NCI-H1930 (cell line): Measurements from ENCODE around the gene MDFI.
A peak's percentile ranks its signal among the peaks of the same experiment; 100 is the strongest.

Source experiments
- DNase-seq, 2 experiments: peaks; one replicate each; lab custom pipeline; 2025; lab: John Stamatoyannopoulos, UW

MDFI gene

DNA sequence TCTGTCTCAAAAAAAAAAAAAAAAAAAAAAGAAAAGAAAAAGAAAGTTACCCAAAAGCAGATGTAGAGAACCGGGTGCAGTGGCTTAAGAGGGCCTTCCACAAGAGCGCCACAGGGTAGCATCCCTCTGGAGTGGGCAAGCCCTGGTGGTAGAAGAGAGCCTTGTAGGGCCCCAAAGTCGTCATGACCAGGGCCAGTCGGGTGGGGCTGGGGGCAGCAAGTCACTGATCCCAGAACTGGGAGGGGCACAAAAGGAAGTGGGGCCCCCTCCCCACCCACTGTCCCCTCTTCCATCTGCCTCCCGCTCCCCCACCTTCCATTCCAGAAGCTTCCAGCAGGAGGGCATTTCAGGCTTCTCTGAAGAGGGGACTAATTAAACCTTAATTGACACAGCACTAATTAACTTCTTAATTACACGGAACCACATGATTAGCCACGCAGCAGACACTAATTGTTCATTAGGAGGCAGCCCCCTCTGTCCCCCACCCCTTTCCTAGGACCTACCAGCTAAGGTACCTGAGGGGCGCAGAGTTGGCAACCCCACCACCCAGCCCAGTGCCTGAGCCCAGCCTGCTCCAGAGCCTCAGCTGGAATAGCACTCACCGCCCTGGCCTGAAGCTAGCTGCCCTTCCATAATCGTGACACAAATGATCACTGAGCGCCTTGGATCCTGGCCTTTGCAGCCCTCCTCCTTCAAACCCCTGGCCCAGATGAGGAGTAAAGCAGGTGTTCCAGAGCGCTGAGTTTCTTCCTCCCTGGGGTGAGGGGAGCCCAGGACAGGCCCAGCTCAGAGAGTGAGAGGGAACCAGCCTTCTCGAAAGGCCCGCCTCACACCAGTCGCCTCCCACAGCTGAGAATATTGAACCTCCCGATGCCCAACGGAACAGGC lies 34.8 kb downstream of the MDFI start:
- no peak for DNase-seq

DNA sequence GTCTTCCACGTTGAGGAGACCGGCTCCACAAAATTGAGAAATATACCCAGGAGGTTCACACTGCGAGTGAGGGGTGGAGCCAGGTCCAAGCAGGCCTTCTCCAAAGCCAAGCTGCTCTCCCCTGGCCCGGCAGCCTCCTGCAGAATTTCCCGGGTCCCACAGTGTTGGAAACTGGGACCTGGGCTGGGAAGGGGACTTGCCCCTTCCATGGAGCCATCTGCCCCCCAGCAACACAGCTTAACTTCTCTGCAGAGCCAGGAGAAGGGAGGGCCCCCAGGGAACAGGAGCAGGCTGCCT lies 35.4 kb downstream of the MDFI start:
- no peak for DNase-seq

GRCh38 chr6:41674231-41675000 lies 36.1 kb downstream of the MDFI start:
- no peak for DNase-seq

DNA sequence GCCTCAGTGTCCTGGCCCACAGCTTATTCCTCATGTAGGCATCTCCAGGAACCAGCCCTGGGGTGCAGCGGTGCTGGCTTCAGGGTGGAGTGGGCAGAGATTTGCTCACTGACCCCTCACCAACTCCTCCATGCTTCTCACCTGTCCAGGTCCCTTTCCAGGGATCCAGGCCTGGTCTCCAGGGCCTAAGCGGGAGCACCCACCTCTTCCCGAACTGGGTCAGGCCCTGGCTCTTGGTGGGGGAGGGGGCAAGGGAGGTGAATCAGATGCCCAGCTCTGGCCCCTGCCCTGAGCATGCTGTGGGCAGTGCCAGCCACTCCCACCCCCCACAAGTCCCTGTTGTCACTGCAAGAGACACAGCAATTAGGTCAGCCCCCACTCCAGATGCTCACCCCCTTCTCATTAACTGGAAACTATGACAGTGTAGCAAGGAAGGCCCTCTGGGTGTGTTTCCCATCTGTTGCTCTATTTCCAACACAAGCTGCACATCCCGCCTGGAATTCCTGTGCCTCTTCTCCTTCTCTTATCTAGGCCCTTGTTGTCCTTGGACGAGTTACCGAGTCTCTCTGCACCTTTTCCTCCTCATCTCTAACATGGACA lies 37.0 kb downstream of the MDFI start:
- no peak for DNase-seq

DNA sequence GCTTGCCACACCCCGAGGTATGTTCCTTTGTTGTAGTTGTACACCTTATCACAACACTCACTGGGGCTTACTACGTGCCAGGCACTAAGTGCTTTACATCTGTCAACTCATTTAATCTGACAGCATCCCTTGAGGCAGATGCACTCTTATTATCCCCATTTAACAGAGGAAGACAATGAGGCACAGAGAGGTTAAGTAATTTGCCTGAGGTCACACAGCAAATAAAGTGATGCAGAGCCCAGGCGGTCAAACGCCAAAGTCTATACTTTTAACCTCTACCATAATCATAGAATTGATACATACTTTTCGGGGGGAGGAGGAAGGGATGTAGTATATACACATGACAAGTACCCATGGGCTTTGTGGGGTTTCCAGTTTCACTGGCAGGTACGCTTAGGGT lies 37.7 kb downstream of the MDFI start:
- no peak for DNase-seq

DNA sequence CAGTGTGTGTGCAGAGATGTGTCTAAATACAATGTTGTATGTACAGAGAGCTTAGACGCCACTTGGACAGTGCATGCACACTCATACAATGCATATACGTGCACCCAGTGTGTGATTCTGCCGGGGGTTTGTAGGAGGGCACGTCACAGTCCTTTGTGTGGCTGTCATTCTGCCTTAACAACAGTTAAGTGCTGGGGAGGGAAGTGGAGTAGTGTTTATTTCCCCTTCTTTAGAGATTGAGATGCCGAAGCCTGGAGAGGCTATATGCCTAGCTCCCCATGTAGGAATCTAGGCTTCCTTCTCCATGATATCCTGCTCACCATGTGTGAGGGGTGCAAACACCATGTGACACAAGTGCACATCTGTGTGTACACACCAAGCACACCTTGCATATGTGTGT lies 38.2 kb downstream of the MDFI start:
- DNase-seq: no peak

DNA sequence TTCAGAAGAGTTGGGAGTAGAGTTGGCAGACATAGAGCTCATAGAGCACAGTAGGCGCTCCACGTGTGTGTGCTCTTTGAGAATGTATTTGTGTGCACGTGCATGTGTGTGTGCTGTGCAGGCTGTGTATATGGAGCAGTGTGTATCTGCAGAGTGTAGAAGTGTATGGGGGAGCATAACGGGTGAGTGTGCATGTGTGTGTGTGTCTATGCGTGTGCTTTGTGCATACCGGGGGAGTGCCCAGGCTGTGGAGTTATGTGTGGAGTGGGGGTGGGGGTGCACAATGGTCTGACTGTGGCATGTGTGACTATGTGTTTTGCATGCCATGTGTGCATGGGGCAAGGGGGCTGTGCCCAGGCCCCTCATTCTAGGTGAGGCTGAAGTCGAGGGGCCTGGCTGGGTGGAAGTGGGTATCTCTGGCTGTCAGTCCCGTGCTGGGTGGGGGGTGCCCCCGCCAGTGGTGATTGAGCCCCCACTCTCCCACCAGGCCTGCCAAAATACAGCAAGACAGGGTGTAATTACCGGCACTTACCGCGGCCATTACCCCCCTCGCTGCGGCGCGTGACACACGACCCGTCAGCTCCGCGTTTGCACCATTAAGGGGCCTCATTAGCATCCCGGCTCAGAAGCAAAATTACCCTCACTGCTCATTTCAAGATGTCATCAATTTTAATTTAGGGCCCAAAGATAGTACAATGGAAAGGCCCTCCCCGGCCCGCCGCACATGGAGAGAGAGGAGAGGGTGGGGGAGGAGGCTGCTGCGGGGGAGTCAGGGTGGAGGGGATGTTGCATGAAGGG lies 39.1 kb downstream of the MDFI start:
- no peak for DNase-seq

DNA sequence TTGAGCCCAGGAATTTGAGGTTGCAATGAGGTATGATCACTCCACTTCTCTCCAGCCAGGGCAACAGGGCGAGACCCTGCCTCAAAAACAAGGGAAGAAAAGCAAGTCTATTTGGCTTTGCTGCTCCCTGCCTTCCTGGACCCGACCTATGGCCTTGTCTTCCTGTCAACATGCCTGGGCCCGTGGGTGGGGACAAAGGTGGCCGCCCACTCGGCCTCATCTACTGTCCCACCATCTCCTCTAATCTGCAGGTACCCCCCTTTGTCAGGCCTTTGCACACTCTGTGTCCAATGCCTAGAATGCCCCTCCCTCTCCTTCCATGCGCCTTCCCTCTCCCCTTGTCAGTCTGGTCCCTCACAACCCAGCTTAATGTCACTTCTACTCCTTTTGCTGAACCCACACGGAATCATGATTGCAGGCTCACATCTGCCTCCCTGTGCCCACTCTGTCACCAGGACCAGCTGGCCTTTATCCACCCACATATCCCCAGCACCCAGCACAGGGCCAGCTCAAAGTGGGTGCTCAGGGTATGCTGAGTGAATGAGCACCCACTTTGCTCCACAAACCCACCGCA lies 40.3 kb downstream of the MDFI start:
- no peak for DNase-seq

GRCh38 chr6:41679696-41680095 lies 41.4 kb downstream of the MDFI start:
- no peak for DNase-seq

DNA sequence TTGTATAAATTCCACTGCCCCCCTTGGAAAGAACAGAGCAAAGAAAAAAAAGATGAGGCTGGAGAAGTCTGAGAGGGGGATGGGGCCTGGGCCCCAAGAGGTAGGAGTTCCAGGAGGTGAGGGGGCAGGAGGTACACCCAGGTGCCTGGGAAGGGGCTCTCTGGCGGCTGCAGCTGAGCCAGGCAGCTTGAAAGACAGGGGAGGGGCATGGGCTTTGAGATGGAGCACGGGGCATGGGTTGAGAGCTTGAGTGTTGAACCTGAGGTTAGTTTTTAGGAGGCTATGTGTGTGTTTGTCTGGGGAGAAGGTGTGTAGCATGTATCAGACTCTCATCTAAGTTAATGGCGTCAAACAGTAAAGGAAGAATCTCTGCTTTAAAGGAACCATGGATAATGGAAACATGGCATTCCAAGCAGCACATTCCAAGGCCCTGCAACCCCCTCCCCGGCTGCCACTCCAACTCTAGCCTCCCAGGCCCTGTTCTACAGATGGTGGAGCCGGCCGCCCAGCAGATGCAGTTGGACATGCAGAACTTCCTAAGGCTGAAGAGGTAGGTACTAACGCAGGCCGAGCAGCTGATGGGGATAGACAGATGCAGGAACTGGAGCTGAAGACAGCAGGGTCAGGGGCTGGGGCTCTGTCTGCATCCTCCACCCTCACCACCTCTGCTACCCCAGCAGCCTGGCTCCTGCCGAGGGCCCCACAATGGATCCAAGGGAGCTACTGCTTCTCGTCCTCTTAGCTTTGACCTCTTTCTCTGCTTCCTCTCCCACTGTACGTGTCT lies 42.1 kb downstream of the MDFI start:
- DNase-seq: no peak

DNA sequence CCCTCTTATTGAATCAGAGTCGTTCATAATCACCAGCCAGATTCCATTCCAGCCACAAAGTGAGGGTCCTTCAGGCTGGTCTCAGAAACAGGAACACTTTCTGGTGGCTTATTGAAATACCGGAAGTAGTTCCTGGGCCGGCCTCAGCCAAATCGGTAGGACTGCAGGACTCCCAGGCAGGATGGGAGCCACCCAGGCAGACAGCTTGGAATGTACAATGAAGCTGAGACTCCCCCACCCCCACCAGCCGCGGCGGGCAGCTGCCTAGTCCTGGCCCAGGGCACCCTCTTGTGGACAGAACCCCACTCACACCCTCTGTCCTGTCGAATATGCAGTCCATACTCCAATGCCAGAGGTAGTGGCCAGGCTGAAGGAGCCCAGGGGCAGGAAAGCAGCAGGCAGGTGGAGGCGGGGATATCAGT lies 43.8 kb downstream of the MDFI start:
- DNase-seq: peak; percentile 54 to 68

DNA sequence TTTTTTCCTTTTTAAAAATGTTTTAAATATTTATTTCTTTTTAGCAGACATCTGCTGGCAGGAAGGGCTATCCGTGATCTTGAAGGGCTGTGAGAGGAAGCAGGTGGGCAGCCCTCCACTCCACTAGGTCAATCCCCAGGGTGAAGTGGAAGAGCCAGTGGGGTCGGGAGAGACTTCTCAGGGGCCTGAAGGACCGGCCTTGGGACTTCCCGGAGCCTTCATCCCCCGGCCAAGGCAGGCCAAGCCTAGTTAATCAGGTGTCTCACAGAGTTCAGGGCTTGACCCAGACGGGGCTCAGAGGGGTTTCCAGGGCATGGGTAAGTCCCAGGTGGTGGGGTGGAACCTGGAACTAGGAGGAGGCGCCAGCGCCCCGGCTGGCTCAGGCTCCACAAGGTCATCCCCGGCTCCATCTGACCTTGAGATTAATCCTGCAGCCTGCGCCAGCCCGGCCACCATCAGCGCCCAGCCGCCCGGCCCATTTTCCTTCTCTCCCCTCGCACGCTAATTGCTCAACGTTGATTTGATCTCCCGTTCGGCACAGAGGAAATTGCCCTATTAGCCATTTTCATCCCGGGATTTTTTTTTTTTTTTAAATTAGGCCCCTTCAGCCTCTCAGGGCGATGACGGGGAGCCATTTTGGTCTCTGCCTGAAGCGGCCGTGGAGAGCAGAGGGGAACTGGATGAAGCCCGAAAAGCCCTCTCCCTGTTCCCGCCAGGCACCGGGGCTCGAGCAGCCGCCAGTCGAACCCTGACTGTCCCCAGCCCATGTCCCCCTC lies 44.4 kb downstream of the MDFI start:
- DNase-seq: no peak

DNA sequence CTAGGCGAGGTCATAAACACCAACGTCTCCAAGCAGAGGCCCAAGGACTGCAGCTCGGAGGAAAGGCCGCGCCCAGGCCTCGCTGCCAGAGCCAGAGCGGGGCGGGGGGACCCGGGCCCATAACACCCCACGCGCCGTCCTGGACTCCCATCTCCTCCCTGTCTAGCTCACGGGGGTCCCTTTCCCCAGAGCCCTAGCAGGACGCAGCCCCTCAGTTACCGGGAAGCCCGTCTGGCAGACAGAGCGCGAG lies 44.9 kb downstream of the MDFI start:
- DNase-seq: no peak

DNA sequence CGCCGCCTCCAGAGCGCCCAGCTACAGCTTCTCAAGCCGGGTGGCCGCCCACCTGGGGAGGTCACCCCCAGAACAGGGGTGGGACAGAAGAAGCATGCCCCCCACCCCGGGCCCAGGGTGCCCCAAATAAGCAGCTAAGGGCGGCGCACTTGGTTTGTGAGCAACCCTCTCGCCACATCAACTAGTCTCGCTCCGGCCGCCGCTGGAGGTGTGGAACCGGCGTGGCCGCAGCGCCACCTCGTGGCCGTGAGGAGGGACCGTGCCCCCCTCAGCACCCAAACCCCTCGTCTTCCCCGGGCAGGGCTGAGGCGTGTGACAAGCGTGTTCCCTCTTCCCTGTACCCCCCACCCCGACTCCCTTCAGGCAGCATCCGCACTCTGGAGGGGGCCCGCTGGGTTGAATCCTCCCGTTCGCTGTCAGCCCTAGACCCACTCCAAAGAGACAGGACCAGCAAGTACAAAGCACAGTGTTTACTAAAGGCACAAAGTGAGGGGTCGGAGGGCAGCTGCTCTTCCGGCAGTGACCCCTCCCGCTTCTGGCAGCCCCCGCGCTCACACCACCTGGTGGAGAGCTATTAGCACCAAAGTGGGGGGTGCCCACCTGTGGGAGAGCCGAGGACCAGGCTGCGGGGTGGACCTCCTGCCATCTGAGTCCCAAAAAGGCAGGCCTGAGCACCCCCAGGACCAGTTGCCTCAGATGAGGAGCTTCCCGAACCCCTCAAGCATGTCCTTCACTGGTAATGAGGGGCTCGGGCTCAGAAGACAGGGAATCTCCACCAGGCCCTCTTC lies 45.4 kb downstream of the MDFI start:
- DNase-seq: peak; percentile 16 to 64

DNA sequence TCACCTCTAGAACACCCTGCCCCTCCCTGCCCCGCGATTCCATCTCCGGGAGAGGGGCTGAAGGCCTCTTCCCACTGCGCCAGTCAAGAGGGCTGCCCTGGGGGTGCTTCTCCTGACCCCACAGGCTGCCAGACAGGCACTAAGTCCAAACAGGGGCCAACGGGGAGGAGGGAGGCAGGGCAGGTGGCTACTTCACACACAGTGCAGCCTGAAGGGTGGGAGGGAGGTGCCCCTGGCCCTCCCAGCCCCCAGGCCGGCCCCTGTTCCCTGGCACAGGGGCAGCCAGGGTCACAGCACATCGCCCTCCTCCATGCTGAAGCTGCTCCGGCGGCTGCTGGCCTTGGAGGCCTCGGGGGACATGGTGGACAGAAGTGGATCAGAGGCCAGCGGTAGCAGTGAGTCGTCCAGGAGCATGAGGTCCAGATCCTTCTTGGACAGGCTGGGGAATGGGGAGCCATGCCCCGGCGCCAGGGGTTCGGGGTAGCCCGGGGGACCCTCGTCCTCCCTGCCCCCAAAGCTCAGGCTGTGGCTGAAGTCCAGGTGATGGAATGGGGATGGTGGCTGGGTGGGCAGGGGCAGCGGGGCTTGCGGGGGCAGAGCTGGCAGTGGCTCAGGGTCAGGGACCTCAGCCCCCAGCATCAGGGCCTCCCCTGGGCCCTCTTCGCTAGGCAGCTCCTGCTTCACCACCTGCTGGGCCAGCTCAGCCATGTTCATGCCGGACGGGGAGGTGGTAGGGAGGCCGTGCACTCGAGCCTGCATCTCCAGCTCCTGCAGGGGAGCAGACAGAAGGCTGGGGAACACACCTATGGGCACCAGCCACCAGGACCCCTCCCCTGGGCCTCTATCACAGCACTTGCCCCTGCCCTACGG lies 46.3 kb downstream of the MDFI start:
- DNase-seq: no peak

- DNase-seq: no peak
Observed at GRCh38 chr6:41685641-41686380, 47.5 kb downstream of the MDFI start.

GRCh38 chr6:41687501-41688175 lies 49.4 kb downstream of the MDFI start:
- no peak for DNase-seq
